HepG2 (cell line): Measurements from ENCODE around the gene ENO3. TPM values are rescaled to one million over a fixed set of nuclear protein-coding genes. Genes with fewer than 3 reads are reported as not detected.

Experiments used
- ARID4A ChIP-seq: sonication (generic); formaldehyde crosslinking; IDR thresholded peaks from 2 replicates; pipeline ENCODE4 v1.5.0; 2020; ENCODE audit warnings: mild to moderate bottlenecking, missing genetic modification reagents, borderline replicate concordance
- ARNT ChIP-seq: fragments of 450-650 bp; IDR thresholded peaks from 2 replicates; pipeline ENCODE4 v1.6.1; 2017
- GATAD1 ChIP-seq: IDR thresholded peaks from 2 replicates; pipeline ENCODE4 v1.6.1; 2016; ENCODE audit warnings: missing genetic modification reagents, missing compliant biosample characterization
- GPBP1L1 ChIP-seq: sonication (generic); formaldehyde crosslinking; IDR thresholded peaks from 2 replicates; pipeline ENCODE4 v1.5.0; 2020; ENCODE audit warnings: mild to moderate bottlenecking, missing genetic modification reagents
- HNF1A ChIP-seq, 2 experiments: sonication (generic) in 1 of 2; formaldehyde crosslinking in 1 of 2; IDR thresholded peaks; 2 replicates each; pipeline versions ENCODE4 v1.4.0 to v1.6.1; 2016 to 2020; ENCODE audit warnings: borderline replicate concordance in 1 of 2, low read depth in 1 of 2, mild to moderate bottlenecking in 1 of 2, missing genetic modification reagents in 1 of 2
- NFE2L1 ChIP-seq: sonication (generic); formaldehyde crosslinking; IDR thresholded peaks from 2 replicates; pipeline ENCODE4 v1.4.0; 2020; ENCODE audit warnings: missing genetic modification reagents, mild to moderate bottlenecking, borderline replicate concordance
- NONO ChIP-seq, 2 experiments: fragments of 450-650 bp in 1 of 2; sonication (generic) in 1 of 2; formaldehyde crosslinking in 1 of 2; IDR thresholded peaks in 1 of 2; conservative IDR thresholded peaks in 1 of 2; 2 replicates each; pipeline versions ENCODE4 v1.6.1 to v1.8.0; 2017 to 2022; ENCODE audit warnings: mild to moderate bottlenecking in 1 of 2, missing genetic modification reagents in 1 of 2, moderate library complexity in 1 of 2
- SALL2 ChIP-seq: sonication (generic); formaldehyde crosslinking; IDR thresholded peaks from 2 replicates; pipeline ENCODE4 v1.8.1; 2023; ENCODE audit warnings: mild to moderate bottlenecking, missing genetic modification reagents, inconsistent platforms
- SRSF1 ChIP-seq: fragments of 200-400 bp; formaldehyde crosslinking; optimal IDR thresholded peaks from 2 replicates; pipeline ENCODE3; 2017; ENCODE audit warnings: mild to moderate bottlenecking, low read depth, low read length, moderate library complexity
- SUZ12 ChIP-seq: fragments of 150-350 bp; IDR thresholded peaks from 2 replicates; pipeline ENCODE4 v1.6.1; 2014; ENCODE audit warnings: low read depth, low read length
- YEATS4 ChIP-seq: sonication (generic); formaldehyde crosslinking; IDR thresholded peaks from 2 replicates; pipeline ENCODE4 v1.4.0; 2020; ENCODE audit warnings: missing genetic modification reagents, borderline replicate concordance
- YY1 ChIP-seq: IDR thresholded peaks from 2 replicates; pipeline ENCODE4 v1.6.1; 2011; ENCODE audit warnings: low read length, low read depth, moderate library complexity, mild to moderate bottlenecking; ENCODE audit not compliant: insufficient read depth, insufficient replicate concordance
- ZNF503 ChIP-seq: sonication (generic); formaldehyde crosslinking; IDR thresholded peaks from 2 replicates; pipeline ENCODE4 v1.4.0; 2020; ENCODE audit warnings: missing genetic modification reagents
- ZNF546 ChIP-seq: sonication (generic); formaldehyde crosslinking; conservative IDR thresholded peaks from 2 replicates; pipeline ENCODE4 v1.8.1; 2023; ENCODE audit warnings: mild to moderate bottlenecking, missing genetic modification reagents
- ZNF564 ChIP-seq: sonication (generic); formaldehyde crosslinking; IDR thresholded peaks from 2 replicates; pipeline ENCODE4 v1.8.1; 2023; ENCODE audit warnings: mild to moderate bottlenecking, missing genetic modification reagents
- ZNF572 ChIP-seq: sonication (generic); formaldehyde crosslinking; IDR thresholded peaks from 2 replicates; pipeline ENCODE4 v1.5.1; 2020; ENCODE audit warnings: mild to moderate bottlenecking, missing genetic modification reagents
- ZNF772 ChIP-seq: sonication (generic); formaldehyde crosslinking; IDR thresholded peaks from 2 replicates; pipeline ENCODE4 v1.5.0; 2020; ENCODE audit warnings: mild to moderate bottlenecking, missing genetic modification reagents
- polyA plus RNA-seq, 8 experiments: library from polyadenylated mRNA; depleted of rRNA in 3 of 8; stranded (reverse) in 7 of 8; unstranded in 1 of 8; fragments of >200 nt; fragmentation: Illumina TruSeq in 4 of 8; extraction: Trizol in 4 of 8; gene quantifications; 2 replicates each; pipeline versions ENCODE4 v1.2.1 to v1.2.3, GENCODE V29; 2011 to 2016; ENCODE audit warnings: low read depth in 4 of 8, missing spikeins in 1 of 8, mixed read lengths in 1 of 8; ENCODE audit not compliant: insufficient read depth in 1 of 8
- total RNA-seq, 5 experiments: library from RNA; depleted of rRNA; stranded (reverse); fragments of >200 nt; fragmentation: Illumina TruSeq; extraction: Trizol; gene quantifications; 2 replicates each; pipeline ENCODE4 v1.2.3, GENCODE V29; 2016; ENCODE audit warnings: low read depth in 1 of 5

Gene ENO3
- total and polyA plus RNA-seq, 2 of the 13 experiments (the other 11 are each of a cell fraction or from before 2014, with no cell fraction given): 59.8 to 69.8 TPM

- TF ChIP-seq HNF1A (IDR thresholded peaks at IDR 0.05; ENCODE audit: low read depth): no peak
- TF ChIP-seq HNF1A (CRISPR knock-in tag; IDR thresholded peaks at IDR 0.05; ENCODE audit: borderline replicate concordance): no peak
- no peak for TF ChIP-seq GATAD1
- TF ChIP-seq ZNF503 (CRISPR knock-in tag): 0 out of 2 replicates have a peak, but pooled peaks have one; percentile 7
- TF ChIP-seq ZNF564 (CRISPR knock-in tag): no peak
- 0 out of 2 replicates have a peak, but pooled peaks have one; percentile 65 for TF ChIP-seq ZNF772
- TF ChIP-seq YEATS4 (CRISPR knock-in tag): peak; percentile 26; the same call in 1 of the 2 replicates
- no peak for TF ChIP-seq SUZ12
- no peak for TF ChIP-seq NFE2L1
- TF ChIP-seq SRSF1: no peak
- TF ChIP-seq NONO (IDR thresholded peaks at IDR 0.05): no peak
- no peak for TF ChIP-seq NONO (CRISPR knock-in tag; conservative IDR thresholded peaks at IDR 0.05)
- no peak for TF ChIP-seq ARNT
- TF ChIP-seq ZNF572 (CRISPR knock-in tag): no peak; the same call in 1 of the 2 replicates
- no peak for TF ChIP-seq YY1
- no peak for TF ChIP-seq SALL2 (CRISPR knock-in tag)
- no peak for TF ChIP-seq GPBP1L1 (CRISPR knock-in tag)
- no peak for TF ChIP-seq ZNF546
- TF ChIP-seq ARID4A: peak; percentile 44; the same call in 1 of the 2 replicates
Measured at GRCh38 chr17:4969551-4970173, 18.7 kb downstream of the ENO3 start (continued).
